GM12801 (cell line): Measurements from ENCODE around the gene GRAMD2B.

ENCODE experiments used
- TF ChIP-seq, protein P1 (sequence below): IDR thresholded peaks from one replicate; pipeline ENCODE4 v1.5.1; 2011; ENCODE audit warnings: control low read depth; ENCODE audit not compliant: insufficient read length; ENCODE audit errors: extremely low read depth

GRAMD2B gene

GRCh38 chr5:126422994-126423788, at the start of gene GRAMD2B:
TSS of gene GRAMD2B (plus strand) at chr5:126423409. CDS start at chr5:126423607, 198 bp downstream.
- TF ChIP-seq, protein P1, sequence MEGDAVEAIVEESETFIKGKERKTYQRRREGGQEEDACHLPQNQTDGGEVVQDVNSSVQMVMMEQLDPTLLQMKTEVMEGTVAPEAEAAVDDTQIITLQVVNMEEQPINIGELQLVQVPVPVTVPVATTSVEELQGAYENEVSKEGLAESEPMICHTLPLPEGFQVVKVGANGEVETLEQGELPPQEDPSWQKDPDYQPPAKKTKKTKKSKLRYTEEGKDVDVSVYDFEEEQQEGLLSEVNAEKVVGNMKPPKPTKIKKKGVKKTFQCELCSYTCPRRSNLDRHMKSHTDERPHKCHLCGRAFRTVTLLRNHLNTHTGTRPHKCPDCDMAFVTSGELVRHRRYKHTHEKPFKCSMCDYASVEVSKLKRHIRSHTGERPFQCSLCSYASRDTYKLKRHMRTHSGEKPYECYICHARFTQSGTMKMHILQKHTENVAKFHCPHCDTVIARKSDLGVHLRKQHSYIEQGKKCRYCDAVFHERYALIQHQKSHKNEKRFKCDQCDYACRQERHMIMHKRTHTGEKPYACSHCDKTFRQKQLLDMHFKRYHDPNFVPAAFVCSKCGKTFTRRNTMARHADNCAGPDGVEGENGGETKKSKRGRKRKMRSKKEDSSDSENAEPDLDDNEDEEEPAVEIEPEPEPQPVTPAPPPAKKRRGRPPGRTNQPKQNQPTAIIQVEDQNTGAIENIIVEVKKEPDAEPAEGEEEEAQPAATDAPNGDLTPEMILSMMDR: no peak

GRCh38 chr5:126374109-126374416, 49.1 kb upstream of the GRAMD2B start:
- TF ChIP-seq, protein P1: no peak

DNA sequence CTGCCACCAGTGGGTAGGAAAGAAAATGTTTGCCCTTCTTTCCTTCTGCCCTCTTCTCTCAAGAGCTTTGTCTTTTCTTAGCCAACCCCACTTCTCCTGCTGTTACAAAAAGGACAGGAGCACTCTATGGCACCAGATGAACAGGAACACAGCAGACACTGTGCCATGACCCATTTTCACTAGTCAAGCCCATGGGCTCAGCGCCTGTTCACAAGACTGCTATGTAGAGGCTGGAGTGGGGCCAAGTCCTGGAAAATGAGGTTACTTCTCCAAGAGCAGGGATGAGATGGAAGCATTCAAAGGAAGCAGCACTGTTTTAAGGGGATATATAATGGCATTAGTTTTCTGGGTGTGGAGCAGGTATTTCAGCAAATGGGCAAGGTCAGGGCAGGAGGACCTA, 46.8 kb upstream of the GRAMD2B start:
- TF ChIP-seq, protein P1: no peak

- TF ChIP-seq, protein P1: no peak
Observed at GRCh38 chr5:126377424-126377823, 45.8 kb upstream of the GRAMD2B start.

- TF ChIP-seq, protein P1: no peak
Observed at GRCh38 chr5:126383246-126383645, 40.0 kb upstream of the GRAMD2B start.

DNA sequence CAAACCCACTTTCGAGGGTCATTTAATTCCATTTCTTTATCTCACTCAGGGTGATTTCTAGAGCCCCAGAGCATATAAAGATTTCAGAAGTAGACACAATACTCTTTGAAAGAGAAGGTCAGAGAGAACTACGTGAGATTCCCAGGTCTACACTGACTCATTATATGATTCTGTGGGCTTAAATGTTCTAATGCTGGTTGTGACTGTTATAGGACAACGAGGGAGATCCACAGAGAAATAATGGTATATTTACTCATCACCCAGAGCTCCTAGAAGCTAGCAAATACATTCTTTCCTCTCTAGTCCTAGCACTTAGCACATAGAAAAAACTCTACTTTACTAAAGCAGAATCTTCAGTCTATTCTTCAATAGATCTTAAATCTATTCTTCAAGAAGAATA, 39.4 kb upstream of the GRAMD2B start:
- TF ChIP-seq, protein P1: no peak

DNA sequence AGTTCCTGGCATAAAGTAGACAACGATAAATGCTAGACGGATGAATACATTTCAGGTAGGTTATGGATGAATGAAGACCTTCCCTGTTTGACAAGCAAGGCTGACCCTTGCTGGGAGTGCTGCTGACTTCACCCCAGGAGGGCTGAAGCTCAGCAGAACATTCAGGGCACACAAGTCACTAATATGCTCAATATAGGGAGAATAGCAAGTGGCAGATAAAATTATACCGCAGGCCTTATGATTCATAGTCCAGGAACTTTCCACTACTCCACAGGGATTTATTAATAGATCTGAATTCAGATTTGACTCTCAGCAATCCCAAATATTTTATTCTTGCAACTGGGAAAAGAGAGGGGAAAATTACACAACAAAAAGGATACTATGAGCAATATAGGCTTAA, 38.2 kb upstream of the GRAMD2B start:
- TF ChIP-seq, protein P1: no peak
